NCI-H1417 (cell line): ENCODE data around the gene PGAP1.

ENCODE experiments used
- DNase-seq, 3 experiments: peaks; one replicate each; lab custom pipeline; 2025; lab: John Stamatoyannopoulos, UW

Gene PGAP1

GRCh38 chr2:196891136-196891535 is 35.4 kb downstream of the PGAP1 start:
- no peak for DNase-seq

GRCh38 chr2:196887431-196887830 is 39.1 kb downstream of the PGAP1 start:
- no peak for DNase-seq

GRCh38 chr2:196884368-196884767 is 42.1 kb downstream of the PGAP1 start:
- peak in 1 of 3 experiments; percentile 59 for DNase-seq

- DNase-seq: no peak
Measured at GRCh38 chr2:196876364-196876763, 50.1 kb downstream of the PGAP1 start.

- no peak for DNase-seq
Measured at GRCh38 chr2:196875414-196875813, 51.1 kb downstream of the PGAP1 start.

GRCh38 chr2:196873511-196873910 is 53.0 kb downstream of the PGAP1 start:
- DNase-seq: no peak

- DNase-seq: no peak
Measured at GRCh38 chr2:196854629-196855028, 71.9 kb downstream of the PGAP1 start.

- no peak for DNase-seq
Measured at GRCh38 chr2:196853301-196854087, 73.0 kb downstream of the PGAP1 start.

- no peak for DNase-seq
Measured at GRCh38 chr2:196851088-196851487, 75.4 kb downstream of the PGAP1 start.

GRCh38 chr2:196849895-196850294 is 76.6 kb downstream of the PGAP1 start:
- no peak for DNase-seq

- DNase-seq: no peak
Measured at GRCh38 chr2:196846295-196846694, 80.2 kb downstream of the PGAP1 start.

- no peak for DNase-seq
Measured at GRCh38 chr2:196845371-196845770, 81.1 kb downstream of the PGAP1 start.

GRCh38 chr2:196840171-196840570 is 86.3 kb downstream of the PGAP1 start:
- no peak for DNase-seq

GRCh38 chr2:196839574-196839973 is 86.9 kb downstream of the PGAP1 start:
- no peak for DNase-seq

- DNase-seq: no peak
Measured at GRCh38 chr2:196836440-196836839, 90.1 kb downstream of the PGAP1 start.

- DNase-seq: no peak
Measured at GRCh38 chr2:196830701-196831100, 95.8 kb downstream of the PGAP1 start.

- DNase-seq: no peak
Measured at GRCh38 chr2:196827356-196827755, 99.2 kb downstream of the PGAP1 start.

- no peak for DNase-seq
Measured at GRCh38 chr2:196823750-196824522, 102.6 kb downstream of the PGAP1 start.

GRCh38 chr2:196821195-196821594 is 105.3 kb downstream of the PGAP1 start:
- no peak for DNase-seq

GRCh38 chr2:196809260-196809659 is 117.2 kb downstream of the PGAP1 start, which contains the start of gene C2orf66:
C2orf66 (minus strand) TSS chr2:196809355; CDS start chr2:196809336, 19 bp downstream.
- DNase-seq: no peak

- no peak for DNase-seq
Measured at GRCh38 chr2:196808083-196808665, 118.3 kb downstream of the PGAP1 start.

- DNase-seq: no peak
Measured at GRCh38 chr2:196804381-196804780, 122.1 kb downstream of the PGAP1 start.

GRCh38 chr2:196802401-196802800 is 124.1 kb downstream of the PGAP1 start:
- no peak for DNase-seq
